ENCODE data around the gene GALNT3.
A peak's percentile ranks its signal among the peaks of the same experiment; 100 is the strongest.

The GALNT3 gene

GRCh38 chr2:165778653-165779451 lies 15.2 kb downstream of the GALNT3 start:
- peak; percentile 14 for DNase-seq
- Histone ChIP-seq H4K20me1 (ENCODE audit: insufficient read depth, low read length) (no peaks in the 10 kb centered on the region), H3K27ac (ENCODE audit: low read length) (no peak overlapping the region)

GRCh38 chr2:165778187-165778556 lies 15.9 kb downstream of the GALNT3 start:
- Histone ChIP-seq H3K4me3 (ENCODE audit: low read depth in 1 of 2, low read length in 2 of 2) (no peak overlapping the region), H3K4me1 (ENCODE audit: insufficient read depth, low read length) (no peaks in the 10 kb centered on the region), H3K9ac (ENCODE audit: low read depth, low read length) (no peak overlapping the region), H3K79me2 (ENCODE audit: insufficient read depth, low read length) (no peaks in the 10 kb centered on the region), H3K27ac (ENCODE audit: low read length) (no peak overlapping the region), H3K4me2 (ENCODE audit: insufficient read depth, low read length) (no peak overlapping the region), H2AFZ (ENCODE audit: low read depth, low read length) (no peak overlapping the region), H3K36me3 (ENCODE audit: insufficient read depth, low read length) (no peaks in the 10 kb centered on the region), H3K9me3 (ENCODE audit: insufficient read depth, low read length, severe bottlenecking) (no peaks in the 10 kb centered on the region), H4K20me1 (ENCODE audit: insufficient read depth, low read length) (no peaks in the 10 kb centered on the region), H3K27me3 (ENCODE audit: insufficient read depth, low read length, poor library complexity) (no peaks in the 10 kb centered on the region)
- ATAC-seq (ENCODE audit: insufficient read depth, low read depth) (no peak), DNase-seq (no peak)
- no peak for TF ChIP-seq EZH2 (IDR thresholded peaks at IDR 0.05; ENCODE audit: borderline replicate concordance, low read depth, low read length, severe bottlenecking)
- TF ChIP-seq CTCF (IDR thresholded peaks at IDR 0.05; ENCODE audit: borderline replicate concordance, extremely low read depth, low read length, poor library complexity, severe bottlenecking), result no peak

More at GRCh38 chr2:165778653-165779451, 15.2 kb downstream of the GALNT3 start:
- Histone ChIP-seq H3K4me3 (ENCODE audit: low read depth in 1 of 2, low read length in 2 of 2) (no peak overlapping the region), H3K79me2 (ENCODE audit: insufficient read depth, low read length) (no peaks in the 10 kb centered on the region), H3K27me3 (ENCODE audit: insufficient read depth, low read length, poor library complexity) (no peaks in the 10 kb centered on the region), H3K4me1 (ENCODE audit: insufficient read depth, low read length) (no peaks in the 10 kb centered on the region), H3K9ac (ENCODE audit: low read depth, low read length) (no peak overlapping the region), H3K4me2 (ENCODE audit: insufficient read depth, low read length) (no peak overlapping the region), H2AFZ (ENCODE audit: low read depth, low read length) (no peak overlapping the region), H3K36me3 (ENCODE audit: insufficient read depth, low read length) (no peaks in the 10 kb centered on the region), H3K9me3 (ENCODE audit: insufficient read depth, low read length, severe bottlenecking) (no peaks in the 10 kb centered on the region)
- ATAC-seq (ENCODE audit: insufficient read depth, low read depth), result peak; percentile 75
- peak; percentile 65 for TF ChIP-seq CTCF (IDR thresholded peaks at IDR 0.05; ENCODE audit: borderline replicate concordance, extremely low read depth, low read length, poor library complexity, severe bottlenecking)
- TF ChIP-seq EZH2 (IDR thresholded peaks at IDR 0.05; ENCODE audit: borderline replicate concordance, low read depth, low read length, severe bottlenecking), result no peak

- no peaks in the 10 kb centered on the region for H3K4me1 ChIP-seq (ENCODE audit: insufficient read depth, low read length)
- H3K27ac ChIP-seq (ENCODE audit: low read length), result no peak overlapping the region
Measured at GRCh38 chr2:165777522-165778186, 16.4 kb downstream of the GALNT3 start.

More at GRCh38 chr2:165777522-165778186, 16.4 kb downstream of the GALNT3 start:
- Histone ChIP-seq H3K27me3 (ENCODE audit: insufficient read depth, low read length, poor library complexity) (no peaks in the 10 kb centered on the region), H3K4me3 (ENCODE audit: low read depth in 1 of 2, low read length in 2 of 2) (no peak overlapping the region), H3K9me3 (ENCODE audit: insufficient read depth, low read length, severe bottlenecking) (no peaks in the 10 kb centered on the region), H3K36me3 (ENCODE audit: insufficient read depth, low read length) (no peaks in the 10 kb centered on the region), H3K79me2 (ENCODE audit: insufficient read depth, low read length) (no peaks in the 10 kb centered on the region), H3K4me2 (ENCODE audit: insufficient read depth, low read length) (no peak overlapping the region), H4K20me1 (ENCODE audit: insufficient read depth, low read length) (no peaks in the 10 kb centered on the region), H3K9ac (ENCODE audit: low read depth, low read length) (no peak overlapping the region), H2AFZ (ENCODE audit: low read depth, low read length) (no peak overlapping the region)
- TF ChIP-seq EZH2 (IDR thresholded peaks at IDR 0.05; ENCODE audit: borderline replicate concordance, low read depth, low read length, severe bottlenecking) (no peak), CTCF (IDR thresholded peaks at IDR 0.05; ENCODE audit: borderline replicate concordance, extremely low read depth, low read length, poor library complexity, severe bottlenecking) (no peak)
- DNase-seq (no peak), ATAC-seq (ENCODE audit: insufficient read depth, low read depth) (peak; percentile 35; the same call in 1 of the 3 replicates)

Data from DND-41 (cell line).